Endothelial cell (in vitro differentiated cells): ENCODE data around the gene HIF1AN. TPM values are rescaled to one million over a fixed set of nuclear protein-coding genes. Genes with fewer than 3 reads are reported as not detected.

Experiments used
- DNase-seq: peaks from one replicate; pipeline ENCODE4 v3.0.0; 2021; ENCODE audit warnings: low spot score
- H3K27ac Mint-ChIP-seq: one replicate; pipeline ENCODE4 v1.8.0; 2021; ENCODE audit warnings: mixed read lengths, inconsistent platforms; ENCODE audit not compliant: unreplicated experiment
- H3K27me3 Mint-ChIP-seq: one replicate; pipeline ENCODE4 v1.8.0; 2021; ENCODE audit warnings: mild to moderate bottlenecking, moderate library complexity, mixed read lengths, inconsistent platforms; ENCODE audit not compliant: unreplicated experiment
- H3K36me3 Mint-ChIP-seq: one replicate; pipeline ENCODE4 v1.8.0; 2021; ENCODE audit warnings: mild to moderate bottlenecking, low read depth, mixed read lengths, inconsistent platforms; ENCODE audit not compliant: unreplicated experiment
- H3K4me1 Mint-ChIP-seq: one replicate; pipeline ENCODE4 v1.8.0; 2021; ENCODE audit warnings: mild to moderate bottlenecking, mixed read lengths, inconsistent platforms; ENCODE audit not compliant: unreplicated experiment
- H3K4me3 Mint-ChIP-seq: one replicate; pipeline ENCODE4 v1.8.0; 2021; ENCODE audit warnings: mild to moderate bottlenecking, mixed read lengths, inconsistent platforms; ENCODE audit not compliant: unreplicated experiment
- H3K9me3 Mint-ChIP-seq: one replicate; pipeline ENCODE4 v1.8.0; 2021; ENCODE audit warnings: mixed read lengths, inconsistent platforms; ENCODE audit not compliant: unreplicated experiment
- total RNA-seq: library from RNA; stranded (reverse); fragmentation: NEBNext Ultra II Directional; extraction: Animal tissue kit (Norgen Biotek cat#: 25700); gene quantifications from one replicate; pipeline ENCODE4 v1.2.1, GENCODE V29; 2021; ENCODE audit not compliant: unreplicated experiment
- TF ChIP-seq, protein P1 (sequence below): fragments of 200-600 bp; sonication (generic); IDR thresholded peaks from one replicate; pipeline ENCODE4 v1.5.0; 2021; ENCODE audit warnings: antibody characterized with exemption; ENCODE audit not compliant: unreplicated experiment

The HIF1AN gene
- total RNA-seq, 1 donor from 2014 or later, result 44.4 TPM

DNA sequence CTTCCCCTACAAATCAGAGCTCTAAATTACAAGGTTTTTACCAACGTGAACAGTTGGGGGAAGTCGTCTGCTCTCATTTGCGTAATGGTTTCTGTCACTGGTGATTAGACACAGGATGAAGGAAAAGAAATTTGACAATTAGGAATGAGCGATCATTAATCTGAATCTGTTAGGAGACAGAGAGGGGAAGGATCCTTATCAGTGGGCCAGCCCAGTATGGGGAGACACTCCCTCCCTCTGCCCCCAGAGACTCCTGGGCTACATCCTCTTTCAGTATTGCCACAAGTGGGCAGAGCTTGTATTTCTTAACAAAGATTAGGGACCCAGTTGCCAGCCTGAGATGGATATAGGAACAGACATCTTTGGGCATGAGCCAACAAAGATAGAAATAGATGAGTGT lies 15.5 kb downstream of the HIF1AN start:
- TF ChIP-seq, protein P1, sequence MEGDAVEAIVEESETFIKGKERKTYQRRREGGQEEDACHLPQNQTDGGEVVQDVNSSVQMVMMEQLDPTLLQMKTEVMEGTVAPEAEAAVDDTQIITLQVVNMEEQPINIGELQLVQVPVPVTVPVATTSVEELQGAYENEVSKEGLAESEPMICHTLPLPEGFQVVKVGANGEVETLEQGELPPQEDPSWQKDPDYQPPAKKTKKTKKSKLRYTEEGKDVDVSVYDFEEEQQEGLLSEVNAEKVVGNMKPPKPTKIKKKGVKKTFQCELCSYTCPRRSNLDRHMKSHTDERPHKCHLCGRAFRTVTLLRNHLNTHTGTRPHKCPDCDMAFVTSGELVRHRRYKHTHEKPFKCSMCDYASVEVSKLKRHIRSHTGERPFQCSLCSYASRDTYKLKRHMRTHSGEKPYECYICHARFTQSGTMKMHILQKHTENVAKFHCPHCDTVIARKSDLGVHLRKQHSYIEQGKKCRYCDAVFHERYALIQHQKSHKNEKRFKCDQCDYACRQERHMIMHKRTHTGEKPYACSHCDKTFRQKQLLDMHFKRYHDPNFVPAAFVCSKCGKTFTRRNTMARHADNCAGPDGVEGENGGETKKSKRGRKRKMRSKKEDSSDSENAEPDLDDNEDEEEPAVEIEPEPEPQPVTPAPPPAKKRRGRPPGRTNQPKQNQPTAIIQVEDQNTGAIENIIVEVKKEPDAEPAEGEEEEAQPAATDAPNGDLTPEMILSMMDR, result no peak
- no peaks in the 10 kb centered on the region for H3K9me3 Mint-ChIP-seq

DNA sequence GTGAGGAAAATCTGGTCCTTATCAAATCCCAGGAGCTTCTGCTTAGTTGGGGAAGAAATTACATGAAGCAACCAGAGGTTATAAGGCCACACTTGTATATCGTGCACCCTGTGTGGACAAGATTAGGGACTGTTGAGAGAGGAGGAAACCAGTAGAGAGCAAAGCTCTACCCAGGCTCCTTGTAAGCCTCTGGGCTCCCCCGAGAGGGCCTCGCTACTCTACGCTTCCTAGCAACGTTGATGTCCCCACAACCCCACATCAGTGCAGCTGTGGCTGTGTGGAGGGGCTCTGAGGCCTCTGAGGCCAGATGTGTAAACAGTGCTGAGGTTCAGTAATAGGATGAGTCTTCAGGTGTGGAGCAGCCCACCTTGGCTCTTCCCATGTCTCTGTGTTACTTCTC lies 16.0 kb downstream of the HIF1AN start:
- Mint-ChIP-seq H3K27ac (no peak overlapping the region), H3K36me3 (peaks cover 49% of the 10 kb centered on the region), H3K27me3 (peaks cover 4% of the 10 kb centered on the region), H3K9me3 (no peaks in the 10 kb centered on the region), H3K4me1 (peaks cover 5% of the 10 kb centered on the region), H3K4me3 (no peak overlapping the region)
- no peak for DNase-seq
- TF ChIP-seq, protein P1, result no peak

More for the DNA sequence above, 15.5 kb downstream of the HIF1AN start:
- H3K27ac Mint-ChIP-seq, result no peak overlapping the region
- H3K4me1 Mint-ChIP-seq, result peaks cover 6% of the 10 kb centered on the region
- DNase-seq, result no peak
- H3K4me3 Mint-ChIP-seq, result no peak overlapping the region
- H3K27me3 Mint-ChIP-seq, result peaks cover 6% of the 10 kb centered on the region
- peaks cover 53% of the 10 kb centered on the region for H3K36me3 Mint-ChIP-seq

DNA sequence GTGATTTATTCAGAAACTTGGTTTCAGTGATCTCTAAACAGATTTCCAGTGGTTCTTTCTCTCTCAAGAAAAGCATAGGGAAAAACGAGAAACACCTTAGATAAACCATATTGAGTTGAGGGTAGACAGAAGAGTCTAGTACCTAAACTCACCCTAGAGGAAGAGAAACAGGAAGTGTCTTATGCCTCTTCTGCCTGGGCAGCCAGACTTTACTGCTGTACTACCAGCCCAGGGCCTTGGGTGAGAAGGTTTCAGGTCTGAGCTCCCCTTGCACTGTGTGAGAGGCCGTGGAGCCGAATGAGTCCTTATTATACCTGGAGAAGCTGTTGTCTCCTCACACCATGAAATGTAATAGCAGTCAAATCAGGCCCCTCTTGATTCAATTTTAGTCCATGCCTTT lies 18.2 kb downstream of the HIF1AN start:
- peaks cover 5% of the 10 kb centered on the region for H3K27me3 Mint-ChIP-seq
- no peak overlapping the region for H3K4me3 Mint-ChIP-seq
- no peak overlapping the region for H3K27ac Mint-ChIP-seq
- peaks cover 36% of the 10 kb centered on the region for H3K36me3 Mint-ChIP-seq
- no peaks in the 10 kb centered on the region for H3K9me3 Mint-ChIP-seq
- H3K4me1 Mint-ChIP-seq, result peaks cover 9% of the 10 kb centered on the region
- TF ChIP-seq, protein P1, result no peak
- DNase-seq, result no peak

DNA sequence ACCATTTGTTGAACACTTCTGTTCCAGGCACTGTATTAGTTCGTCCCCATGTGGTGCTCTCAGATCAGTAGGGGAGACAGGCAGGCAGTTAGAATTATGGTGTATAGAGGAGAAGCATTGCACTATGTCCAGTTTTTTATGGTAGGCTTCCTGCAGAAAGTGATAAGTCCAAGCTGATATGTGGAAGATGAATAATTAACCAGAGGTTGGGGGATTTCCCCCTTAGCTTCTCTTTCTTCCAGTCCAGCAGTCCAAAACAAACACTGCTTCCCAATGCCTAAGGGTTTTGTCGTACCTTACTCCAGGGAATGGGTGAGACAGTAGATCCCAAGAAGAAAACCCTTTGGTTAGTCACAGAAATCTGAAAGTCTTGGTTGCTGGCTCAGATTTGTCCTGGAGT lies 19.2 kb downstream of the HIF1AN start:
- Mint-ChIP-seq H3K4me3 (no peak overlapping the region), H3K36me3 (peaks cover 26% of the 10 kb centered on the region), H3K27me3 (peaks cover 5% of the 10 kb centered on the region), H3K9me3 (no peaks in the 10 kb centered on the region), H3K27ac (no peak overlapping the region), H3K4me1 (peaks cover 9% of the 10 kb centered on the region)
- DNase-seq, result no peak
- TF ChIP-seq, protein P1, result no peak

DNA sequence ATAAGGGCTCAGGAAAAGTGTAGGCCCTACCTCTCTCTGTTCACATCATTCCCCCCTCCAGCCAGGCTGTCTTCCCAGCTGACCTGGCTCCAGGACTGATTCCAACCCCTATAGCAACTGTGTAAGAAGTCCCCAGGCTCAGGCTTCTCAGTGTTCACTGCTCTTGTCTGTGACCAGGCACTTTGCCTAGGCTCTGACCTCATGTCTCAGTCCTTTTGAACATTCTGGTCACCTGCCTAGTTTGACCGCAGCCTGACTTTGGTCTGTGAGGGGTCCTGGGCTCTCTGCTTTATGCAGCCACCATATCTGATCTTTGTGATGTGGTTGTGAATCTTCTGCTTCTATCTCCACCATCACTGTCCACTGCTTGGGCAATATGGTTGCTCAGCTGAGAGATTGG lies 24.5 kb downstream of the HIF1AN start:
- Mint-ChIP-seq H3K27me3 (peaks cover 15% of the 10 kb centered on the region), H3K9me3 (no peaks in the 10 kb centered on the region), H3K36me3 (peaks cover 4% of the 10 kb centered on the region), H3K4me1 (peaks cover 8% of the 10 kb centered on the region), H3K27ac (no peak overlapping the region), H3K4me3 (no peak overlapping the region)
- TF ChIP-seq, protein P1, result no peak
- no peak for DNase-seq
